ENCODE data around the gene SPANXB1.
"Not testable (repeated sequence)": the region's sequence is repeated elsewhere in the genome, so short reads cannot be mapped to it uniquely, and the experiment has no call there.

SPANXB1 gene

GRCh38 chrX:141002568-141002967 lies at the start of gene SPANXB1:
SPANXB1 (plus strand) TSS chrX:141002594; CDS start chrX:141002694, 100 bp downstream.
- in situ Hi-C loops (cut with MboI; ENCODE audit: low sequenced_read_pairs): not testable (repeated sequence)

DNA sequence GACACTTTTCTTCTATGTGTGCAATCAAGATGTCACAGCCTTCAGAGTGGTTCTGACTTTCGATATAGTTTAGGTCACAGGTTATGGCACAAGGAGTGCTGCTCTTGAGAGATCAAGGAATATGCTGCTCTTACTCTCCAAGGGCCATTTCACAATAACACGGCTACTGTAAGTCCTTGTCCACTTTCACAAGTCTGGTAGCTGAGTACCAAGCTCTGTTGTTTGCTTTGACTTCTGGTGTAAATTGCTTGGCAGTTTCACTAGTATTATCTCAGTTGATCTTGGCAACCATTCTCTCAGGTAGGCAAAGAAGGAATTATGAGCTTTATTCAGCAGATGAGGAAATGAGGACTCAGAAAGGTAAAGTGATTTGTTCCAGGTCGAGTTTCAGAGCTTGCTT lies 35.4 kb upstream of the SPANXB1 start:
- in situ Hi-C loops (cut with MboI; ENCODE audit: low sequenced_read_pairs): no loop called here

DNA sequence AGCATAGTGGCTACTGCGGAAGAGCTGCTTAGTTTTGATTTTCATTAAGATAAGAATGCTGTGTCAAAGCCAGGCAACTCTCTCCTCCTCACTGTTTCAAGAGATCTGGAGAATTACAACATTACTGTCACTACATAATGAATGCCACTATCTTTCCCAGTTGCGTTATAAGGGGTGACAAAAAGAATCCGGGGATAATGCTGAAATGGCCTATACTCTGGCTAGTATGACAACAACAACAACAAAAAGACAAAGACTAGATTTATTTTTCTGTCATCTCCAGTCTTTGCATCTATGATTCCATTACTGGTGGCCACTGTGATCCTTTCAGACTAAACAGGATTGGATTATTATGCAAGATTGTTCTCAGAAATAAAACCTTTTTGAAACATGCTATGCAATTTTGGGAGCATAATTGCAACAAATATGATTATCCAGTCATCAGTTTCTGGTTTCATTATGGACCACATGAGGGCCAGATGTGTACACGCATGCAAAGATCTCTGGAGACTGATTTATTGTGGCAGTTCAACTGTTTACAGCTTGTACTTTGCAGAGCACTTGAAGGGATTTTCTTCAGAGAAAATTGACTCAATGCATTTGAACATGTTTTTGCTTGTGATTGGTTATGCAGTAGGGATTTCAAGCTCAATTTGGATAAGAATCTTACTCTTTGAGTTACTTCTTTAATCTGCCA lies 31.1 kb upstream of the SPANXB1 start:
- in situ Hi-C loops (cut with MboI; ENCODE audit: low sequenced_read_pairs): no loop called here

DNA sequence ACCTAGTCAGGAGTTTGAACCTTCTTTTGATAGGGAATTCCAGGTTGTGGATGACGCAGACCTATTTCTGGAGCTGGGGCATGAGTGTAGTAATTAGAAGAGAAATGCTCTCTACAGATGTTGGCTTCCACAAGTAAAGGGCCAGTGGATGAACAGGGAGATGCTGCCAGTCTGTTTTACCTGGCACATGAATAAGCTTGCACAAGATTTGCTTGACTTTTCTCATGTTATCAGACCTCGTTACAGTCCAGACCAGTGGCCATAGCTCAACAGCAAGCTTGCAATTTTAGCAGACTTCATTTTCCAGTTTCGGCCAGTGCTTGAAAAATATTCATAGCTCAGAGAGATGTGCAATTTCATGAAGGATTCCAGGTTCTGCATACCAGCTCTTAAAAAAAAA lies 26.9 kb upstream of the SPANXB1 start:
- in situ Hi-C loops (cut with MboI; ENCODE audit: low sequenced_read_pairs): no loop called here

DNA sequence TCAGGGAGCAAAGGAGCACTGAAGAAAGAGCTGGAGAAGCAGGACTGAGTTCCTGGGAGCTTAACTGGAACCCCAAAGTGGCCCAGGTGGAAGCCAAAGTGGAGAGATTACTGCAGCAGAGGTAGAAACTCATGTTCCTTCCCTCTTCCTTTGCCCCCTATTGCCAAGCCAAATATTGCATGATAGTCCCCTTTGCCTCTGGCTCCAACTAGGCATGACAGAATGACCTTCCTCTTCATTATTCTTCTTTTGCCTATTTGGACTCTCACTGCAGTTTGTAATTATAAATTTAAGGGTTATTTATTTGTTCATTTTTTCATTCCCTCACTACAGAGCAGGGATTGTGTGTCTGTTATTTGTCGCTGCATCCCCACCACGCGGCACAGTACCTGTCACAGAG lies 22.1 kb upstream of the SPANXB1 start:
- in situ Hi-C loops (cut with MboI; ENCODE audit: low sequenced_read_pairs): no loop called here

- in situ Hi-C loops (cut with MboI; ENCODE audit: low sequenced_read_pairs): no loop called here
Observed at GRCh38 chrX:140983730-140984129, 18.7 kb upstream of the SPANXB1 start.

DNA sequence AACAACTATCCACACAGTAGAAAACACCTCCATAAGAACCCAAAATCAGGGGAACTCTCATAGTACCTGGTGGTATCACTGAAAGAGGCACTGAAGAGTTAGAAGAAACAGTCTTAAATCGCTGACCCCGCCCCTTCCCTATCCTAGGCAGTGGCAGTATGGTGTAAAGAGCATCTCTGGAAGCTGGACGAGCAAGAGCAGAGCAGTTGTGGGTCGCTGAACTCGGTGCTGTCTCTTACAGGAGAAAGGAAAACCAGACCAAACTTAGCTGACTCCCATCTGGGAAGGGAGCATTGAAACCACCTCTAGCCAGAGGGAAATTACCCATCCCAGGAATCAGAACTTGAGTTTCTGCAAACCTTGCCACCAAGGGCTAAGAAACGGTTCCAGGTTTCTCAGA lies 2.8 kb downstream of the SPANXB1 start:
- in situ Hi-C loops (cut with MboI; ENCODE audit: low sequenced_read_pairs): not testable (repeated sequence)

DNA sequence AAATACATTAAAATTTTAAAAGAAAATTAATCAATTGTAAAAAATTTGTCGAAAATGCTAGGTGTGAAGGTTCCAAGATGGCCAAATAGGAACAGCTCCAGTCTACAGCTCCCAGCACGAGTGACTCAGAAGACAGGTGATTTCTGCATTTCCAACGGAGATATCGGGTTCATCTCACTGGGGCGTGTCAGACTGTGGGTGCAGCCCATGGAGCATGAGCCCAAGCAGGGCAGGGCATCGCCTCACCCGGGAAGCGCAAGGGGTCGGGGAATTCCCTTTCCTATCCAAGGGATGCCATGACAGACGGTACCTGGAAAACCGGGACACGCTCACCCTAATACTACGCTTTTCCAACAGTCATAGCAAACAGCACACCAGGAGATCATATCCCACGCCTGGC lies 41.9 kb downstream of the SPANXB1 start:
- in situ Hi-C loops (cut with MboI; ENCODE audit: low sequenced_read_pairs): not testable (repeated sequence)

GRCh38 chrX:141049878-141050277 lies 47.5 kb downstream of the SPANXB1 start:
- in situ Hi-C loops (cut with MboI; ENCODE audit: low sequenced_read_pairs): not testable (repeated sequence)

DNA sequence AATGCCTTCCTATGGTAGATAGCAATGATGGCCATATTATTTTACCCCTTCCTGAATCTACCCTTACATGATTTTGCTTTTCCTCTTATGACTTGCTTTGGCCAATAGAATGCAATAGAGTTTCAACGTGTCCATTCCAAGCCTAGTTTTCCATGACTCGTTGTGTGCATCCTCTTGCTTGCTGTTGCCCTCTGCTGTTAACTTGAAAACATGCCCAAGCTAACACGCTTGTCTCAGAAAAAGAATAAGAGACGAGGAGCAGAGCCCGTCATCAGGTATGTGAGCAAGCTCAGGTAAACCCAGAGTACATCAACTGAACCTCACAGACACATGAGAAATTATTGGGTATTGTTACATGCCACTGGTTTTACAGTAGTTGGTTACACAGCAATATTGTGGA lies 49.7 kb downstream of the SPANXB1 start:
- in situ Hi-C loops (cut with MboI; ENCODE audit: low sequenced_read_pairs): not testable (repeated sequence)
